HUES64 (cell line): Measurements from ENCODE around the gene SETSIP. TPM values are rescaled to one million over a fixed set of nuclear protein-coding genes. Genes with fewer than 3 reads are reported as not detected.

Experiments used
- H3K27ac ChIP-seq: 2 replicates; pipeline ENCODE4 v1.7.0; 2013; ENCODE audit warnings: low read depth, low read length, inconsistent platforms
- H3K27me3 ChIP-seq: 2 replicates; pipeline ENCODE4 v1.6.1; 2013; ENCODE audit warnings: mild to moderate bottlenecking, low read length; ENCODE audit not compliant: insufficient read depth
- H3K36me3 ChIP-seq: 2 replicates; pipeline ENCODE4 v1.6.1; 2013; ENCODE audit warnings: mild to moderate bottlenecking, low read length; ENCODE audit not compliant: insufficient read depth
- H3K4me1 ChIP-seq: 2 replicates; pipeline ENCODE4 v1.6.1; 2013; ENCODE audit warnings: mild to moderate bottlenecking, low read length, moderate library complexity; ENCODE audit not compliant: insufficient read depth
- H3K4me3 ChIP-seq: 2 replicates; pipeline ENCODE4 v1.5.1; 2013; ENCODE audit warnings: mild to moderate bottlenecking, low read length, moderate library complexity
- H3K9ac ChIP-seq: 2 replicates; pipeline ENCODE4 v1.6.1; 2013; ENCODE audit warnings: mild to moderate bottlenecking, low read depth, low read length
- H3K9me3 ChIP-seq: 2 replicates; pipeline ENCODE4 v1.6.1; 2013; ENCODE audit warnings: low read depth, low read length; ENCODE audit not compliant: insufficient read depth
- WGBS: fragments of 150-250, 120-280 bp; methylation state at CpG from one replicate; pipeline ENCODE4 v1.1.7; 2013; ENCODE audit warnings: missing lambda C conversion rate; 5-methylcytosine and 5-hydroxymethylcytosine counted together
- polyA plus RNA-seq, 2 experiments: library from polyadenylated mRNA; stranded (reverse); fragments of 50-300 nt; gene quantifications; one replicate each; pipeline ENCODE4 v1.2.3, GENCODE V29; 2013

The SETSIP gene, protein sequence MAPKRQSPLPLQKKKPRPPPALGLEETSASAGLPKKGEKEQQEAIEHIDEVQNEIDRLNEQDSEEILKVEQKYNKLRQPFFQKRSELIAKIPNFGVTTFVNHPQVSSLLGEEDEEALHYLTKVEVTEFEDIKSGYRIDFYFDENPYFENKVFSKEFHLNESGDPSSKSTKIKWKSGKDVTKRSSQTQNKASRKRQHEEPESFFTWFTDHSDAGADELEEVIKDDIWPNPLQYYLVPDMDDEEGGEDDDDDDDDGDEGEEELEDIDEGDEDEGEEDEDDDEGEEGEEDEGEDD
- polyA plus RNA-seq (2013, experiment 1 of 2) = 1.5 TPM
- polyA plus RNA-seq (2013, experiment 2 of 2) = 1.2 TPM

DNA sequence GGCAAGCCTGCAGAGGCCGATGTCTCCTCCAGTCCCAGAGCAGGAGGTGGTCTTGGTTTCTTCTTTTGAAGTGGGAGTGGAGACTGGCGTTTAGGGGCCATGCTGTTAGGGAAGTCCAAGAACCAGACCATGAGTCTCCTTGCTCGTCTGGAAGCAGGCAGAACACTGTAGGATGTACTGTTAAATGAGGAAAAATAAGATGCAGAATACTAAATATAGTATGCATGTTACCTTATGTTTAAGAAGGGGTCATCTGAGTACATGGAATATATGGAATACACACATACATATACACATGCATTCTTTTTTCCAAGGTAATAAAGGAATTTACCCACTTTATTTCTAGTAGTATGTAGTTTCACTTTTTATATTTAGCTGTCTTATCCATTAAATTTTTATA lies at the start of gene SETSIP:
Gene SETSIP, minus strand, starts transcription at position 101 of the 400 bp plus-strand sequence. Its CDS starts 0 bp downstream, at position 101.
- Histone ChIP-seq H3K27ac (no peak within 1 kb of the TSS), H3K36me3 (no peaks in the 10 kb centered on the region), H3K4me3 (no peak within 1 kb of the TSS), H3K9ac (no peak within 1 kb of the TSS), H3K9me3 (no peaks in the 10 kb centered on the region), H3K27me3 (no peaks in the 10 kb centered on the region), H3K4me1 (peaks cover 3% of the 10 kb centered on the region; the same call in 1 of the 2 replicates)
- 88% methylated on average over 3 of the region's 3 CpGs for WGBS

DNA sequence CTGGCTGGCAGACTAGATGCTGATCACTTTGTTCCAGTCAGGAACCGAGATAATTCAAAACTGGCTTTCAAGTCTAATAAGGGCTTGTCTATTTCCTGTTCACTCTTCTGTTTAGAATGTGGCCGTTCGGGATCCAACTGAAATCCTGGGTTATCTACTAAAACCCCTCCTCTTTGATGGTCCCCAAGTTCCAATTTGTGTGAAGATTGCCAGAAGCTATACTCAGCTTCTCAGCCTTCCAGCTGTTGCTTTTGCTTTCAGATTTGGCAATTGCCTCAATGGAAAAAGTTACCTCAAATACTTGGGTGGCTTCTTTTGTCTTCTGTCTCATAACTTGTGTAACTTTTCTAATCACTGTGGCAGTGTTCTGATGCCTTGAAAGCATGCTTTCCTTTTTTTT lies 48.7 kb upstream of the SETSIP start:
- 96% methylated on average over 3 of the region's 3 CpGs for WGBS
- H3K27ac ChIP-seq = no peak overlapping the region
- H3K9me3 ChIP-seq = no peaks in the 10 kb centered on the region
- no peaks in the 10 kb centered on the region for H3K36me3 ChIP-seq
- H3K9ac ChIP-seq = no peak overlapping the region
- no peaks in the 10 kb centered on the region for H3K27me3 ChIP-seq
- H3K4me3 ChIP-seq = no peak overlapping the region
- no peaks in the 10 kb centered on the region for H3K4me1 ChIP-seq

DNA sequence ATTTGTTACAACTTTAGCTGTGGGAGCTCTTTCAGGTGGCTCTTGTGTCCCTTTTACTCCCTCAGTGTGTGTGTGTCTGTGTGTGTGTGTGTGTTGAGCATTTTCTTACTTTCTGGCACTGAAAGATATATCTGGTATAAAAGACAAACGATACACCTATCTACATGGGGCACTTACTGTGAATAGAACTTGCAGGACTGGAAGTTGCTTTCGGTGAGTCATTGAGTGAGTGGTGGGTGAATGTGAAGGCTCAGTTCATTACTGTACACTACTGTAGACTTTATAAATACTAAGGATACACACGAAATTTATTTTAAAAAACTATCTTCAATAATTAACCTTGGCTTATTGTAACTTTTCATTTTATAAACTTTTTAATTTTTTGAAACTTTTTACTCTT lies 43.6 kb upstream of the SETSIP start:
- no peaks in the 10 kb centered on the region for H3K9me3 ChIP-seq
- no peak overlapping the region for H3K4me3 ChIP-seq
- no peak overlapping the region for H3K9ac ChIP-seq
- no peak overlapping the region for H3K27ac ChIP-seq
- H3K36me3 ChIP-seq = no peaks in the 10 kb centered on the region
- no peaks in the 10 kb centered on the region for H3K4me1 ChIP-seq
- H3K27me3 ChIP-seq = no peaks in the 10 kb centered on the region
- WGBS = no CpG with 5 or more reads among the region's 3 CpGs

DNA sequence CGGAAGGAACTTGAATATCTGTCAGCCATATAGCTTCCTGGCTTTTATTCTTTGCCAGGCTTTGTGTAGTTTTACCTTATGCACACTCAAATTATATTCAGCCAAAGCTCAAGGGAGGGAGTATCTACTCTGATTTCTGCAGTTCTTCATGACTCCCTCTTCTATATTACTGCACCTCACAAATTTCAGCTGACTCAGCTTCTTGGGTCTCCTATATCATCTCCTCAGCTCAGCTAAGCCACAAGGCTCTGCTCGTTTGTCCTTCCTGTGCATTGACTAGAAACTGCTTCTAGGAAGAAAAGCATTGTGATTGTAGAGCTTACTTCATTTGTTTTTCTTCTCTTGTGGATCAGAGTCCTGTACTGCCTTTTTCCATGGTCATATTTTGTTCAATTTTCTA lies 42.3 kb upstream of the SETSIP start:
- 95% methylated on average over 2 of the region's 2 CpGs for WGBS
- Histone ChIP-seq H3K36me3 (no peaks in the 10 kb centered on the region), H3K4me3 (no peak overlapping the region), H3K9ac (no peak overlapping the region), H3K9me3 (no peaks in the 10 kb centered on the region), H3K27me3 (no peaks in the 10 kb centered on the region), H3K27ac (no peak overlapping the region), H3K4me1 (no peaks in the 10 kb centered on the region)

DNA sequence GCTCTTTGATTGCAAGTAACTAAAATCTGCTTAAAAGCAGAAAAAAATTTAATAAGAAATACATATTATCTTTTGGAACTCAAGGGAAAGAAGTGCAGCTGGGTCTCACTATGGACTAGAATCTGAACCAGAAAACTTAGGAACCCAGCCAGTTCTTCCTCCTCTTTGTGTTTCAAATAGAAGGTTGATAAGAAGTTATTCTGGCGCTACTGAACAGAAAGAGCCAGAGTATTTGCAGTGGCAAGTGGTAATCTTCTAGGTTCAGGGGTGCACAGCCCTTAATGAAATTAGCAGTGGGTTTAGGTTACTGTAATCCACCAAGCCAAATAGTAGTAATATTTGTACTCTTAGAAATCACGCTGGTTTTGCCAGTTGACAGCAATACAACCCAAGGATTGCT lies 33.4 kb upstream of the SETSIP start:
- H3K4me1 ChIP-seq = no peaks in the 10 kb centered on the region
- no peaks in the 10 kb centered on the region for H3K36me3 ChIP-seq
- no peaks in the 10 kb centered on the region for H3K9me3 ChIP-seq
- WGBS = 100% methylated on average over 2 of the region's 2 CpGs
- H3K27ac ChIP-seq = no peak overlapping the region
- no peak overlapping the region for H3K9ac ChIP-seq
- H3K4me3 ChIP-seq = no peak overlapping the region
- H3K27me3 ChIP-seq = no peaks in the 10 kb centered on the region

DNA sequence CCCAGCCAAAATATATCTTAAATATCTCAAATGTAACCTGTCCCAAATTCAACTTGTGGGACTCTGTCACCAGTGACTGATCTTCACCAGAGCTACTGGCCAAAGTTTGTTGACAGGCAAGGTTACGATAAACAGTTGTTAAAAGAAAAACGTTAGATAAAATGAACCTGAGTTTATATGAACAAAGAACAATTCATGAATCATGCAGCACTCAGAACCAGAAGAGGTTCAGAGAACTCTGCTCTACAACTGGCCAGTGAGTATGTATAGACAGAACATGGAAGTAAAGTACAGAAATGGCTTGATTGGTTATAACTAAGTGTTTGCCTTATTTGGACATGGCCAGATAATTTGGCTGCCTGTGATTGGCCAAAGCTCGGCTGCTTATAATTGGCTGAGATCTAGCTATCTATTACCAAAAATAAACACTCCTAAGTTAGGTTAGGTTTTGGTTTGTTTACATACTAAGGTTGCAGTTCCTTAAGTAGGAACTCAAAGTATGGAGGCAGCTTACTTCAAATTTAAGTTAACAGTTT lies 30.4 kb upstream of the SETSIP start:
- Histone ChIP-seq H3K4me1 (no peaks in the 10 kb centered on the region), H3K9me3 (no peaks in the 10 kb centered on the region), H3K9ac (no peak overlapping the region), H3K4me3 (no peak overlapping the region), H3K27me3 (no peaks in the 10 kb centered on the region), H3K36me3 (no peaks in the 10 kb centered on the region), H3K27ac (no peak overlapping the region)
- WGBS = 96% methylated on average over 2 of the region's 3 CpGs

DNA sequence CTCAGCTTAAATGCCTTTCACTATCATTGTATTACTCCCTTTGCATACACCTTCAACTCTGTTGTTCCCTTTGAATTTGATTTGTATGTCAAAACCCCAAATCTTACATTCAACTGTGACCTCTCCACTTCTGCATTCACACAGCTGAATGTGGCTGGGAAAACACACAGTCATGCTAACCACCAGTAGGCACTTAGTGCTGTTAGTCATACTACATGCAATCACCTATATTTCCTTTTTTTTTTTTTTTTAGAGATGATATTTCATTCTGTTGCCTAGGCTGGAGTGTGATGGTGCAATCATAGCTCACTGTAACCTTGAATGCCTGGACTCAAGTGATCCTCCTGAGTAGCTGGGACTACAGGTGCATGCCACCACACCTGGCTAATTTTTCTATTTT lies 21.1 kb upstream of the SETSIP start:
- H3K4me3 ChIP-seq = no peak overlapping the region
- H3K4me1 ChIP-seq = no peaks in the 10 kb centered on the region
- no peaks in the 10 kb centered on the region for H3K9me3 ChIP-seq
- H3K27ac ChIP-seq = no peak overlapping the region
- H3K9ac ChIP-seq = no peak overlapping the region
- H3K36me3 ChIP-seq = no peaks in the 10 kb centered on the region
- no peaks in the 10 kb centered on the region for H3K27me3 ChIP-seq

DNA sequence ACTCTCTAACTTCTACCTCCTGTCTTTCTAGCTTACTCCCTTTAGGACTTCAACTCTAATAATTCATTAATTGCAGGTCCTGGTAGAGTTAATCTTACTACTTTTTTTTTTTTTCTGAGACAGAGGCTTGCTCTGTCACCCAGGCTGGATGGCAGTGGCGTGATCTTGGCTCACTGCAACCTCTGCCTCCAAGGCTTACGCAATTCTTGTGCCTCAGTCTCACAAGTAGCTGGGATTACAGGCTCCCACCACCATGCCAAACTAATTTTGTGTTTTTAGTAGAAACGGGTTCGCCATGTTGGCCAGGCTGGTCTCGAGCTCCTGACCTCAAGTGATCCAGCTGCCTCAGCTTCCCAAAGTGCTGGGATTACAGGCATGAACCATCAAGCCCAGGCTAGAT lies 20.7 kb upstream of the SETSIP start:
- Histone ChIP-seq H3K27ac (no peak overlapping the region), H3K9ac (no peak overlapping the region), H3K27me3 (no peaks in the 10 kb centered on the region), H3K4me3 (no peak overlapping the region), H3K4me1 (no peaks in the 10 kb centered on the region), H3K9me3 (no peaks in the 10 kb centered on the region), H3K36me3 (no peaks in the 10 kb centered on the region)
- 92% methylated on average over 5 of the region's 5 CpGs for WGBS

DNA sequence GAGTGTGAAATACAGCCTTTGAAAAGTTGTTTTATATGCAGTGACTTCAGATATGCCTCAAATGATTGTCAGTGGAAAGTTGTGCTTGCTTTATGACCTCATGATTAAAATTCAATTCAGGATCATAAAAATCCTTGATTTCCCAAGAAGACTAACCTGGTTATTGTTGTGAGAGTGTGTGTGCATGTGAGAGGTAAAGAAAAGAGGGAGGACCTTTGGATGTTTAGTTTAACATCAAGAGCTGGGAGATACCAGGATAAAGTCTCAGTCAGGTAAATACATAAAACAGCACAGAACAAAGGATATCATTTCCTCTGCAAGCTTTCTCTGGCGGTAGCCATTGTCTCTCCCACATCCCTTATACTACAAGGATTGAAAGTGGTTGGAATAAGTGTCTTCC lies 19.4 kb upstream of the SETSIP start:
- Histone ChIP-seq H3K4me3 (no peak overlapping the region), H3K27ac (no peak overlapping the region), H3K36me3 (no peaks in the 10 kb centered on the region), H3K9me3 (no peaks in the 10 kb centered on the region), H3K27me3 (no peaks in the 10 kb centered on the region), H3K4me1 (no peaks in the 10 kb centered on the region), H3K9ac (no peak overlapping the region)
- WGBS = no CpG with 5 or more reads among the region's 1 CpG

DNA sequence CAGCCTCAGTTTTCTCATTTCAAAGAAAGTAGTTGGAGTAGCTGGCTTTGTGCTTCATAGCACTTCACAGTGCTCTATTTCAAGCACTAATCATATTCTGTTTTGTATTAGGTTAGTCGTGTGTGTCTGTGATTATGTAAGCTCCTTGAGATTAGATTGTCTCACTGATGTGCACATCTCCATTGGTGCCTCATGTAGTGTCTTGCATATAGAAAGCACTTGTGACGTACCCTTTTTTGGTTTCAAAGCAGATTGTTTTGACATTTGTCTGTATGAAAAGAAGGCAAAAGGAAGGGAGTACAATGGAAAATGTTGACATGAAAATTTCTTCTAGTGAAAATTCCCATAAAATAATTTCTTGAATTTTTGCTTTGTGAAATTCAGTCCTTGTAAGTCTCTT lies 18.9 kb upstream of the SETSIP start:
- H3K27ac ChIP-seq = no peak overlapping the region
- H3K9ac ChIP-seq = no peak overlapping the region
- H3K4me1 ChIP-seq = no peaks in the 10 kb centered on the region
- no peaks in the 10 kb centered on the region for H3K27me3 ChIP-seq
- no peak overlapping the region for H3K4me3 ChIP-seq
- WGBS = 92% methylated on average over 2 of the region's 2 CpGs
- no peaks in the 10 kb centered on the region for H3K9me3 ChIP-seq
- H3K36me3 ChIP-seq = no peaks in the 10 kb centered on the region

DNA sequence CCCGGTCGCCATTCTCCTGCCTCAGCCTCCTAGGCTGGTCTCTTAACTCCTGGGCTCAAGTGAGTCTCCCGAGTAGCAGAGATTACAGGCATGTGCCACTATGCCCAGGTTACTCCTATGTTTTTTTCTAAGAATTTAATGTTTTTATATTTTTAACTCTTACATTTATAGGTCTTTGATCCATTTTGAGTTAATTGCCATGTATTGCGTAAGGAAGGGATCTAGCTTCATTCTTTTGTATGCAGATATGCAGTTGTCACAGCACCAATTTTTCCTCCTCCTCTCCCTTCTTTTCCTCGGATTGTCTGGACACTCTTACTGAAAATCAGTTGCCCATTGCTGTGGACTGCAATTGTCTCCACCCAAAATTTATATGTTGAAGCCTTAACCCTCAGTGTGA lies 16.4 kb upstream of the SETSIP start:
- Histone ChIP-seq H3K27me3 (no peaks in the 10 kb centered on the region), H3K9ac (no peak overlapping the region), H3K9me3 (peaks cover 2% of the 10 kb centered on the region; the same call in 1 of the 2 replicates), H3K36me3 (no peaks in the 10 kb centered on the region), H3K27ac (no peak overlapping the region), H3K4me3 (no peak overlapping the region), H3K4me1 (no peaks in the 10 kb centered on the region)
- 91% methylated on average over 4 of the region's 5 CpGs for WGBS

DNA sequence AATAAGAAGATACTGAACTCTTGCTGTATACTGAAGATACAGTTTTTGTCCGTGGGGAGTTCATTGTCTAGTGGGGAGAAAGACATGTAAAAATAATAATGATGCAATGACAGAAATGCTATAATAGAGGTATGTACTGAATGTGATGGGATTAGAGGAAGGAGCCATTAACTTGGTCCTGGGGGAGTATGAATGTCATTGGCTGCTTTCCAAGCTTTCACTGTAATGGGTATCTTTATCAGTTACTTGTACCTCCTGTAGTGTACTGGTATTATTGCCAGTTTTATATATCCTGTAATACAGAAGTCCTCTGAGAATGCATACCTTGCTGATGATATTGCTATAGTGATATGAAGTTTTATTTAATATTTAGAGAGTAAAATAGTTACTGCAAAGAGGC lies 12.3 kb upstream of the SETSIP start:
- H3K4me3 ChIP-seq = no peak overlapping the region
- no peaks in the 10 kb centered on the region for H3K4me1 ChIP-seq
- 88% methylated on average over 1 of the region's 1 CpG for WGBS
- H3K27ac ChIP-seq = no peak overlapping the region
- no peaks in the 10 kb centered on the region for H3K36me3 ChIP-seq
- peaks cover 25% of the 10 kb centered on the region for H3K9me3 ChIP-seq
- H3K27me3 ChIP-seq = no peaks in the 10 kb centered on the region
- H3K9ac ChIP-seq = no peak overlapping the region
